Measurements from ENCODE around the gene FAN1. TPM values are rescaled to one million over a fixed set of nuclear protein-coding genes. Genes with fewer than 3 reads are reported as not detected.

The FAN1 gene
- total and polyA plus RNA-seq, 2 of the 13 experiments (the other 11 are each of a cell fraction or from before 2014, with no cell fraction given): 10.8 to 20.1 TPM

DNA sequence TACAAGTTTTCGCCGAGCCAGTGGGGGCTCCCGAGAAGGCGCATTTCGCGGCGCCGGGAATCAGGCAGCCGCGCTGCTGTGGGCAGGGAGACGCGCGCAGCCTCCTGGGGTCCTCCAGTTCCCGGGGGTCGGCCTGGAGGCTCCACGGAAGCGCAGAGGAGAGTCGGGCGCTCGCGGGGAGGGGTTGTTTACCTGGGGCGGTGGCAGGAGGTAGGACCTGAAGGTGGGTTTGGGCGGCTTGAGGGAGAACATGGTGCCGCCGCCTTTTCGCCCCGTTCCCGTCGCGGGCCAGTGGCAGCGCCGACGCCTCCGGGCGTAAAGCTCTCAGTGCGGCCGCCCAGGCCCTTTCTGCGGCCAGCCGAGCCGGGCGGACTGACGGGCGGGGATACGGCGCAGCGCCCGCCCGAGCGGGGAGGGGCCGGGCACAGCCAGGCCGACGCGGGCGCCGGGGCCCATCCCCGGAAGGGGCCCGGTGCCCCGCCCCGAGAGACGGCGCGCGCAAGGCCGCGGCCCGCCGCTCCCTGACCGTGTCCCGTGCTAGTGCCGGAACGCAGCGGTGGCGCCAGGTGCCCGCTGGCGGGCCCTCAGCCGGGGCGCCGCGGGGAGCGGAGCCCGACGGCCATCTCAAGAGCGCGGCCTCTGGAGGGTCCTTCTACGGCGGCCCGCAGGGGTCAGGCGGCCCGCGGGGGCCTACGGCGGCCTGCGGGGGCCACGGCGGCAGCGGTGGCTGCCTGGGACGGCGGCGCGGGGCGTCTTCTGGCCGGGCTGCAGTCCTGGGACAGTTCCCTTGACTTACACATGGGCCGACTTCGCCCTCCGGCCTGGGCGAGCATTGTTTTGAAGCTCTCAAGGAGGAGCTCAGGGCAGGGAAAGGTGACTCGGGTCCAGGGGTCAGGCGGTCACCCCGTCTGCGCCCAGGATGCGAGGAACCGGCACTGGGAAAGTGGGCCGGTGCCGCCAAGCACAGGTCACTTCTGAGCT, 87.8 kb downstream of the FAN1 start, which contains the start of gene MTMR10 (continued):
- TF ChIP-seq, protein P1, sequence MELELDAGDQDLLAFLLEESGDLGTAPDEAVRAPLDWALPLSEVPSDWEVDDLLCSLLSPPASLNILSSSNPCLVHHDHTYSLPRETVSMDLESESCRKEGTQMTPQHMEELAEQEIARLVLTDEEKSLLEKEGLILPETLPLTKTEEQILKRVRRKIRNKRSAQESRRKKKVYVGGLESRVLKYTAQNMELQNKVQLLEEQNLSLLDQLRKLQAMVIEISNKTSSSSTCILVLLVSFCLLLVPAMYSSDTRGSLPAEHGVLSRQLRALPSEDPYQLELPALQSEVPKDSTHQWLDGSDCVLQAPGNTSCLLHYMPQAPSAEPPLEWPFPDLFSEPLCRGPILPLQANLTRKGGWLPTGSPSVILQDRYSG (CRISPR knock-in tag; IDR thresholded peaks at IDR 0.05): peak; percentile 90; the same call in 1 of the 2 replicates
- TF ChIP-seq FOXC1 (CRISPR knock-in tag; IDR thresholded peaks at IDR 0.05; ENCODE audit: borderline replicate concordance): no peak; the same call in none of the 2 replicates
- TF ChIP-seq POLR2A (IDR thresholded peaks at IDR 0.05; ENCODE audit: insufficient read depth in 1 of 2, low read depth in 2 of 2, low read length in 2 of 2): peak; percentile 86 to 87
- peak; percentile 96 for TF ChIP-seq UBTF (CRISPR knock-in tag; IDR thresholded peaks at IDR 0.05)
- no peak for TF ChIP-seq MIER2 (CRISPR knock-in tag; IDR thresholded peaks at IDR 0.05)
- TF ChIP-seq TOPORS (CRISPR knock-in tag; IDR thresholded peaks at IDR 0.05): peak; percentile 74
- no peak for TF ChIP-seq NR2F2 (IDR thresholded peaks at IDR 0.05; ENCODE audit: borderline replicate concordance, low read depth)
- TF ChIP-seq IKZF1 (IDR thresholded peaks at IDR 0.05): no peak
- peak; percentile 28; the same call in 1 of the 2 replicates for TF ChIP-seq MTA1 (CRISPR knock-in tag; IDR thresholded peaks at IDR 0.05; ENCODE audit: borderline replicate concordance)
- TF ChIP-seq ZSCAN5A (CRISPR knock-in tag; IDR thresholded peaks at IDR 0.05; ENCODE audit: borderline replicate concordance): no peak
- no peak; the same call in 1 of the 2 replicates for TF ChIP-seq ATF7-NPFF (CRISPR knock-in tag; IDR thresholded peaks at IDR 0.05; ENCODE audit: low read depth)
- peak; percentile 20; the same call in 1 of the 2 replicates for TF ChIP-seq SP5 (CRISPR knock-in tag; IDR thresholded peaks at IDR 0.05; ENCODE audit: borderline replicate concordance, low read depth)
- TF ChIP-seq ZNF619 (CRISPR knock-in tag; IDR thresholded peaks at IDR 0.05): no peak
- TF ChIP-seq ZNF337 (CRISPR knock-in tag; IDR thresholded peaks at IDR 0.05; ENCODE audit: borderline replicate concordance, low read depth): no peak
- TF ChIP-seq HDAC2 (CRISPR knock-in tag; IDR thresholded peaks at IDR 0.05): no peak
- TF ChIP-seq ATF2 (CRISPR knock-in tag; IDR thresholded peaks at IDR 0.05): 0 out of 2 replicates have a peak, but pooled peaks have one; percentile 19
- TF ChIP-seq ARHGAP35 (CRISPR knock-in tag; IDR thresholded peaks at IDR 0.05; ENCODE audit: borderline replicate concordance): no peak
- TF ChIP-seq, protein P2, sequence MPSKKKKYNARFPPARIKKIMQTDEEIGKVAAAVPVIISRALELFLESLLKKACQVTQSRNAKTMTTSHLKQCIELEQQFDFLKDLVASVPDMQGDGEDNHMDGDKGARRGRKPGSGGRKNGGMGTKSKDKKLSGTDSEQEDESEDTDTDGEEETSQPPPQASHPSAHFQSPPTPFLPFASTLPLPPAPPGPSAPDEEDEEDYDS (CRISPR knock-in tag; IDR thresholded peaks at IDR 0.05): 0 out of 2 replicates have a peak, but pooled peaks have one; percentile 22
- 0 out of 2 replicates have a peak, but pooled peaks have one; percentile 11 for TF ChIP-seq DR1 (CRISPR knock-in tag; IDR thresholded peaks at IDR 0.05)
- peak; percentile 47; the same call in 1 of the 2 replicates for TF ChIP-seq ZBTB3 (CRISPR knock-in tag; IDR thresholded peaks at IDR 0.05; ENCODE audit: borderline replicate concordance, low read depth)
- TF ChIP-seq ZNF460 (CRISPR knock-in tag; IDR thresholded peaks at IDR 0.05; ENCODE audit: borderline replicate concordance): no peak
- 0 out of 2 replicates have a peak, but pooled peaks have one; percentile 52 for TF ChIP-seq EED (CRISPR knock-in tag; IDR thresholded peaks at IDR 0.05)
